Measurements from ENCODE around the gene PAPOLB.

PAPOLB gene

DNA sequence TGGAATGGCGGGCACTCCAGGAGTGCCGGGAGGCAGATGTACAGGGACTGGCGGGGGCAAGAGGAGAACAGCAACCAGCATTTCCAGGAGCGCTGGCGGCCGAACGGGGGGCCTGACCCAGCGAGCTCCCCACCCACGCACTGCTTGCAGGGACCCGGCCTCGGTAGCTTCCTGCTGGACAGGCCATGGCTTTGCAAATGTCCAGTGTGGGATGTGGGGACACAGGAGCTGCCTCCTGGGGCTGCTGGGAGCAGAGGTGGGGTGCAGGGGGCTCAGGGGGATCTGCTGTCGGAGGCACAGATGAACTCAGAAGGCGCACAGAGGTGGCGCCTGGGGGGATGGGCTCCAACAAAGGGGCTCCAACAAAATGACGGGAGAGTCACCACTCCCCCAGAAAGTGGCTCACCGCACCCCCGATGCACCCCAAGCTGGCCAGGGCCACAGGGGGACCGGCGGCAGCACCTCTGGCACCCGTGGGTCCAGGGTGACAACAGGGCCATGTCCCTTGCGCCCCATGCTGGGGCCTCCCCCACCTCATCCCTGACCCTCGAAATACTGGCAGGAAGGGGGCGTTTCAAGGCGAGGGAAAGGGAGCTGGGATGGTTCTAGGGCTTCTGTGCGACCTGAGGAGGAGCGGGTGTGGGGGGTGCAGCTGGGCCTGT lies 45.3 kb downstream of the PAPOLB start:
- no peaks in the 10 kb centered on the region for H3K4me1 ChIP-seq (ENCODE audit: control insufficient read depth, low read depth, low read length)
- H3K4me3 ChIP-seq (ENCODE audit: low read length): no peak overlapping the region
- no peaks in the 10 kb centered on the region for H3K27me3 ChIP-seq (ENCODE audit: control insufficient read depth, insufficient read depth, low read length)
- H3K27ac ChIP-seq (ENCODE audit: low read length): no peak overlapping the region
- H3K36me3 ChIP-seq (ENCODE audit: control insufficient read depth, low read depth, low read length): no peaks in the 10 kb centered on the region
- no peaks in the 10 kb centered on the region for H3K9me3 ChIP-seq (ENCODE audit: control insufficient read depth, low read depth, low read length)
- no peak overlapping the region for H3K9ac ChIP-seq (ENCODE audit: low read length)

GRCh38 chr7:4815609-4816418 lies 46.0 kb downstream of the PAPOLB start:
- Histone ChIP-seq H3K4me1 (ENCODE audit: control insufficient read depth, low read depth, low read length) (no peaks in the 10 kb centered on the region), H3K27ac (ENCODE audit: low read length) (no peak overlapping the region), H3K36me3 (ENCODE audit: control insufficient read depth, low read depth, low read length) (no peaks in the 10 kb centered on the region), H3K4me3 (ENCODE audit: low read length) (no peak overlapping the region), H3K27me3 (ENCODE audit: control insufficient read depth, insufficient read depth, low read length) (no peaks in the 10 kb centered on the region), H3K9me3 (ENCODE audit: control insufficient read depth, low read depth, low read length) (no peaks in the 10 kb centered on the region), H3K9ac (ENCODE audit: low read length) (no peak overlapping the region)

- Histone ChIP-seq H3K27ac (ENCODE audit: low read length) (no peak overlapping the region), H3K27me3 (ENCODE audit: control insufficient read depth, insufficient read depth, low read length) (no peaks in the 10 kb centered on the region), H3K4me1 (ENCODE audit: control insufficient read depth, low read depth, low read length) (no peaks in the 10 kb centered on the region), H3K9me3 (ENCODE audit: control insufficient read depth, low read depth, low read length) (no peaks in the 10 kb centered on the region), H3K36me3 (ENCODE audit: control insufficient read depth, low read depth, low read length) (no peaks in the 10 kb centered on the region), H3K4me3 (ENCODE audit: low read length) (no peak overlapping the region), H3K9ac (ENCODE audit: low read length) (no peak overlapping the region)
Observed at GRCh38 chr7:4815121-4815520, 46.7 kb downstream of the PAPOLB start.

GRCh38 chr7:4814433-4814832 lies 47.4 kb downstream of the PAPOLB start:
- H3K27ac ChIP-seq (ENCODE audit: low read length): no peak overlapping the region
- no peak overlapping the region for H3K4me3 ChIP-seq (ENCODE audit: low read length)
- H3K4me1 ChIP-seq (ENCODE audit: control insufficient read depth, low read depth, low read length): no peaks in the 10 kb centered on the region
- no peaks in the 10 kb centered on the region for H3K36me3 ChIP-seq (ENCODE audit: control insufficient read depth, low read depth, low read length)
- no peaks in the 10 kb centered on the region for H3K9me3 ChIP-seq (ENCODE audit: control insufficient read depth, low read depth, low read length)
- no peak overlapping the region for H3K9ac ChIP-seq (ENCODE audit: low read length)
- H3K27me3 ChIP-seq (ENCODE audit: control insufficient read depth, insufficient read depth, low read length): no peaks in the 10 kb centered on the region

GRCh38 chr7:4809666-4810065 lies 52.2 kb downstream of the PAPOLB start:
- Histone ChIP-seq H3K36me3 (ENCODE audit: control insufficient read depth, low read depth, low read length) (no peaks in the 10 kb centered on the region), H3K4me1 (ENCODE audit: control insufficient read depth, low read depth, low read length) (no peaks in the 10 kb centered on the region), H3K9ac (ENCODE audit: low read length) (no peak overlapping the region), H3K4me3 (ENCODE audit: low read length) (no peak overlapping the region), H3K27ac (ENCODE audit: low read length) (no peak overlapping the region), H3K27me3 (ENCODE audit: control insufficient read depth, insufficient read depth, low read length) (no peaks in the 10 kb centered on the region), H3K9me3 (ENCODE audit: control insufficient read depth, low read depth, low read length) (no peaks in the 10 kb centered on the region)

DNA sequence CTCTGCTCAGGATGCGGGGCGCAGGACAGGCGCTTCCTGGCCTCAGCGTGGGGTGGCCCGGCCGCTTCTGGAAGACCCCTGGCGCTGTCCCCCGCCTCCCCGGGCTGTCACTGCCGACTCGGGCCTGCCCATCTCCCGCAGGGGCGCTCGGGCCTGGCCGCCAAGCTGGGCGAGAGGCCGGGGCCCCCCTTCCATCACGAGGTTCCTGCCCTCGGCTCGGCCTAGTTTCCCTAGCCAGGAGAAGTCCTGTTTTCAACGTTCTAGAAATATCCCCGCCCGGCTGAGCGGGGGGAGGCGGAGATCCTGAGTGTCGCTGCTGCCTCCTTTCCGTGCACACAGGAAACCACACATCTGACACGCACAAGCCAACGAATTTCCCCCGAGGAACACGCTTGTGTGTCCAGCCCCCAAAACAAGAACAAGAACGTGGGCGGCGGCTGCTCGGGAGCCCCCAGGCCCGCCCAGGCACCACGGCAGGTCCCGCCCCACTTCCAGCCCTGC lies 52.7 kb downstream of the PAPOLB start:
- Histone ChIP-seq H3K4me1 (ENCODE audit: control insufficient read depth, low read depth, low read length) (no peaks in the 10 kb centered on the region), H3K36me3 (ENCODE audit: control insufficient read depth, low read depth, low read length) (no peaks in the 10 kb centered on the region), H3K4me3 (ENCODE audit: low read length) (no peak overlapping the region), H3K27ac (ENCODE audit: low read length) (no peak overlapping the region), H3K27me3 (ENCODE audit: control insufficient read depth, insufficient read depth, low read length) (no peaks in the 10 kb centered on the region), H3K9me3 (ENCODE audit: control insufficient read depth, low read depth, low read length) (no peaks in the 10 kb centered on the region), H3K9ac (ENCODE audit: low read length) (no peak overlapping the region)

GRCh38 chr7:4808565-4808964 lies 53.3 kb downstream of the PAPOLB start:
- Histone ChIP-seq H3K27me3 (ENCODE audit: control insufficient read depth, insufficient read depth, low read length) (no peaks in the 10 kb centered on the region), H3K4me3 (ENCODE audit: low read length) (no peak overlapping the region), H3K9me3 (ENCODE audit: control insufficient read depth, low read depth, low read length) (no peaks in the 10 kb centered on the region), H3K4me1 (ENCODE audit: control insufficient read depth, low read depth, low read length) (no peaks in the 10 kb centered on the region), H3K9ac (ENCODE audit: low read length) (no peak overlapping the region), H3K27ac (ENCODE audit: low read length) (no peak overlapping the region), H3K36me3 (ENCODE audit: control insufficient read depth, low read depth, low read length) (no peaks in the 10 kb centered on the region)

DNA sequence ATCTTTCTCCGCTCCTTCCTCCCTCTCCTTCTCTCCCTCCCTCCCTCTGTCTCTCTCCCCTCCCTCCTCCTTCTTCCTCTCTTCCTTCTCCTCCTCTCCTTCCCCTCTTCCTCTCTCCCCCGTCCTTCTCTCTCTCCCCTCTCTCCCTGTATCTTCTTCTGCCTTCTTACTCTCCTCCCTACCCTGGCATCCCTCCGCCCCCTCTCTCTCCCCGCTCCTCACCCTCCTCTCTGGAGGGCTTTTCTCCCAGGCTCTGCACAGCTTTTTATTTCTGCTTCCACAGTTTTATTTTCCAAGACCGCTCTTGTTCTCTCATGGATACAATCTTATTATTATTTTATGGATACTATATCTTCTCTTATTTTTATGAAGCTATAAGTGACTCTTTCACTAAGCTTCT lies 53.8 kb downstream of the PAPOLB start:
- H3K27ac ChIP-seq (ENCODE audit: low read length): no peak overlapping the region
- no peak overlapping the region for H3K9ac ChIP-seq (ENCODE audit: low read length)
- no peaks in the 10 kb centered on the region for H3K36me3 ChIP-seq (ENCODE audit: control insufficient read depth, low read depth, low read length)
- no peaks in the 10 kb centered on the region for H3K9me3 ChIP-seq (ENCODE audit: control insufficient read depth, low read depth, low read length)
- H3K4me1 ChIP-seq (ENCODE audit: control insufficient read depth, low read depth, low read length): no peaks in the 10 kb centered on the region
- H3K27me3 ChIP-seq (ENCODE audit: control insufficient read depth, insufficient read depth, low read length): no peaks in the 10 kb centered on the region
- H3K4me3 ChIP-seq (ENCODE audit: low read length): no peak overlapping the region
